ENCODE measurements around the gene HIVEP1.
A peak's percentile ranks its signal among the peaks of the same experiment; 100 is the strongest.

The HIVEP1 gene

DNA sequence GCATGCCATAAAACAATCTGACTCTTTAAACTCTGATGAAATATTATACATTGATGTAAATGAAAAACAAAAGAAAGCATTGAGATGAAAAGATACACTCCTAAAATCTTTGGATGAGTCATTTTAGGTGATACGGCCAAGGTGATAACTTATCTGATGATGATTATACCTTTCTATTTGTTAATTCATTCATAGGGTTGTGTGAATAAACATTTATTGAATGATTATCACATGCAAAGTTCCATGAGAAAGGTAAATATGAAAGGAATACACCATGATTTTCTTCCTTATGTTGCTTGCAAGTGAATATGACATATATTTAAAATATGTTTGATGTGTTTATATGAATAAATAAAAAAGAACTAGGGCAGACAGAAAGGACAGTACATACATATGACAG is 15.4 kb upstream of the HIVEP1 start:
- H3K27ac ChIP-seq: no peak overlapping the region
- H3K4me3 ChIP-seq (ENCODE audit: low read depth, low read length): no peak overlapping the region
- no peaks in the 10 kb centered on the region for H3K27me3 ChIP-seq (ENCODE audit: control insufficient read depth, insufficient read depth, low read length)
- TF ChIP-seq, protein P1, sequence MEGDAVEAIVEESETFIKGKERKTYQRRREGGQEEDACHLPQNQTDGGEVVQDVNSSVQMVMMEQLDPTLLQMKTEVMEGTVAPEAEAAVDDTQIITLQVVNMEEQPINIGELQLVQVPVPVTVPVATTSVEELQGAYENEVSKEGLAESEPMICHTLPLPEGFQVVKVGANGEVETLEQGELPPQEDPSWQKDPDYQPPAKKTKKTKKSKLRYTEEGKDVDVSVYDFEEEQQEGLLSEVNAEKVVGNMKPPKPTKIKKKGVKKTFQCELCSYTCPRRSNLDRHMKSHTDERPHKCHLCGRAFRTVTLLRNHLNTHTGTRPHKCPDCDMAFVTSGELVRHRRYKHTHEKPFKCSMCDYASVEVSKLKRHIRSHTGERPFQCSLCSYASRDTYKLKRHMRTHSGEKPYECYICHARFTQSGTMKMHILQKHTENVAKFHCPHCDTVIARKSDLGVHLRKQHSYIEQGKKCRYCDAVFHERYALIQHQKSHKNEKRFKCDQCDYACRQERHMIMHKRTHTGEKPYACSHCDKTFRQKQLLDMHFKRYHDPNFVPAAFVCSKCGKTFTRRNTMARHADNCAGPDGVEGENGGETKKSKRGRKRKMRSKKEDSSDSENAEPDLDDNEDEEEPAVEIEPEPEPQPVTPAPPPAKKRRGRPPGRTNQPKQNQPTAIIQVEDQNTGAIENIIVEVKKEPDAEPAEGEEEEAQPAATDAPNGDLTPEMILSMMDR (IDR thresholded peaks at IDR 0.05): no peak
- H3K4me1 ChIP-seq: peaks cover 6% of the 10 kb centered on the region
- no peak overlapping the region for H3K9ac ChIP-seq
- no peaks in the 10 kb centered on the region for H3K36me3 ChIP-seq (ENCODE audit: control insufficient read depth, insufficient read depth, low read length)
- no peak overlapping the region for H3K4me2 ChIP-seq (ENCODE audit: low read length)
- no peak overlapping the region for H2AFZ ChIP-seq
- no peaks in the 10 kb centered on the region for H3K9me3 ChIP-seq (ENCODE audit: control insufficient read depth, low read length)
- no peaks in the 10 kb centered on the region for H3K79me2 ChIP-seq

DNA sequence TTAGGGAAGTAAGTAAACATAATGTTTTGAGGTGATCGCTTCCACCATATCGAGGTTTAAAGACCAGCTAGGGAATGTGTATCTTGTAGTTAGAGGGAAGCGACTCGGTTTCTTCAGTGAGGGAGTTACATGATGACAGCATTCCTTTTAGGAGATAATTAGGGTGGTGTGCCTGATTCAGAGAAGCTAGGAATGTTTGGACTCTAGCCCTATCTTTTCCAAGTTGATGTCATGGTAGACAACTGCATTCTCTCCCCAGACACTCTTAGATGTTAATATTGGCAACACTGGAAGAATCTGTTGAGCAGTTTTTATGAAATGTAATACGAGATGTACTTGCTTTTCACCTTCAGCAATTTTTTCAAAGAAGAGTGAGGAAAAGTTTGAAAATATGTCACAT is 12.9 kb upstream of the HIVEP1 start:
- H3K27me3 ChIP-seq (ENCODE audit: control insufficient read depth, insufficient read depth, low read length): no peaks in the 10 kb centered on the region
- no peak overlapping the region for H3K4me3 ChIP-seq (ENCODE audit: low read depth, low read length)
- no peaks in the 10 kb centered on the region for H3K79me2 ChIP-seq
- no peaks in the 10 kb centered on the region for H3K36me3 ChIP-seq (ENCODE audit: control insufficient read depth, insufficient read depth, low read length)
- no peak overlapping the region for H3K4me2 ChIP-seq (ENCODE audit: low read length)
- H2AFZ ChIP-seq: peak overlapping the region; percentile 36
- no peaks in the 10 kb centered on the region for H3K9me3 ChIP-seq (ENCODE audit: control insufficient read depth, low read length)
- no peak overlapping the region for H3K27ac ChIP-seq
- H3K9ac ChIP-seq: no peak overlapping the region
- TF ChIP-seq, protein P1 (IDR thresholded peaks at IDR 0.05): no peak
- peaks cover 6% of the 10 kb centered on the region for H3K4me1 ChIP-seq

DNA sequence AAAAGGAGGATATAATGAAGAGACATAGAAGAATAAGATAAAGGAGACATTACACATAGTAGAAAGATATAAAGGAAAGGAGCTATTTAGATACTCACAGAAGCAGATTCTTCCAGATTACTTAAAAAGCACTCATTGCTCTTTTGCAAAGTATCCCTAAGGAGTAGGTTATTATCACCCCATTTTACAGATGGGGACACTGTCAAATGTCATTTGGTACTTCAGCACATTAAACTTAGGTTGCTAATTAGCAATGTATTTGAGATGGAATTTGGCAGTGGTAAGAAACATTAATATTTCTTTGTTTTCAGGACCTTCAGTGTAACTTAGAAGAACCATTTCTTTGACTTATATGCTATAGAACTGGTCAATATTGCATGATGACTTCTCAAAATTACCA is 11.9 kb upstream of the HIVEP1 start:
- no peak overlapping the region for H3K4me2 ChIP-seq (ENCODE audit: low read length)
- no peaks in the 10 kb centered on the region for H3K36me3 ChIP-seq (ENCODE audit: control insufficient read depth, insufficient read depth, low read length)
- no peak overlapping the region for H3K4me3 ChIP-seq (ENCODE audit: low read depth, low read length)
- H3K79me2 ChIP-seq: no peaks in the 10 kb centered on the region
- TF ChIP-seq, protein P1 (IDR thresholded peaks at IDR 0.05): no peak
- no peaks in the 10 kb centered on the region for H3K27me3 ChIP-seq (ENCODE audit: control insufficient read depth, insufficient read depth, low read length)
- H3K9me3 ChIP-seq (ENCODE audit: control insufficient read depth, low read length): no peaks in the 10 kb centered on the region
- H2AFZ ChIP-seq: no peak overlapping the region
- H3K9ac ChIP-seq: no peak overlapping the region
- H3K4me1 ChIP-seq: peaks cover 6% of the 10 kb centered on the region
- no peak overlapping the region for H3K27ac ChIP-seq

DNA sequence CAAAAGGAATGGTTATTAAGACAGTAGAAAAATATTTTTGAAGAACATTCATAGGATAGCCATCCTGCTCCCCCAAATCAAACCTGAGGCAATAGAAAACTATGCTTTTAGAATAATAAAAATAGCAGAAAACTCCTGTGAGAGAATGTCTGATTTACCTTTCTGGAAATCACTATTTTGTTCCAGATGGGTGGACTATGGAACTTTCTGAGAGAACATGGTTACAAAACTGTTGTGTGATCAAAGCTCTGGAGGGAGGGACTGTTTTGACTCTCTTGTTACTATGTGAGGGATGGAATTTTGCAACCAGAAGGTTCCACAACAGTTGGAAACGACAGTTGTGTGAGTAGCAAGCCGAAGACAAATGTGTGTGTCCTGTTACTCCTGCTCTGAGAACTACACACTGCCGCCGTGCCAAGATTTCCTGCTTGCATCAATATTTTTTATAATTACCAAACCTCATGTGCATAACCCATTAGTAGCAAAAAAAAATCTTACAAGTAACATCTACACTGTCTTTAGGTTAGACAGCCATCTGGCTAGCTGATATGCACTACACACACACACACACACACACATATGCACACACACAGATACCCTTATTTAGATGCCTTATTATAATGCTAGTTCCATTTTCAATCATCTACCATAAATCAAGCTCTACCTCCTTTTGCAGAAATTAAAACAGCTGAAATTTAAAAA is 11.0 kb upstream of the HIVEP1 start:
- H3K4me1 ChIP-seq: peaks cover 6% of the 10 kb centered on the region
- no peaks in the 10 kb centered on the region for H3K36me3 ChIP-seq (ENCODE audit: control insufficient read depth, insufficient read depth, low read length)
- H3K79me2 ChIP-seq: no peaks in the 10 kb centered on the region
- H3K27ac ChIP-seq: no peak overlapping the region
- no peak overlapping the region for H3K9ac ChIP-seq
- no peaks in the 10 kb centered on the region for H3K27me3 ChIP-seq (ENCODE audit: control insufficient read depth, insufficient read depth, low read length)
- no peaks in the 10 kb centered on the region for H3K9me3 ChIP-seq (ENCODE audit: control insufficient read depth, low read length)
- no peak overlapping the region for H2AFZ ChIP-seq
- H3K4me3 ChIP-seq (ENCODE audit: low read depth, low read length): no peak overlapping the region
- TF ChIP-seq, protein P1 (IDR thresholded peaks at IDR 0.05): no peak
- no peak overlapping the region for H3K4me2 ChIP-seq (ENCODE audit: low read length)
